Esophagus squamous epithelium (tissue), 5 donors: ENCODE results near the gene TMEM212. TPM values are rescaled to one million over a fixed set of nuclear protein-coding genes. Genes with fewer than 3 reads are reported as not detected.

ENCODE experiments used
- DNase-seq: peaks from one replicate; lab custom pipeline; 2025; lab: John Stamatoyannopoulos, UW
- H3K27ac ChIP-seq, 4 donors: fragments of 200-600 bp; sonication (generic); one replicate each; pipeline ENCODE4 v1.5.1; 2016 to 2019; ENCODE audit warnings: mild to moderate bottlenecking in 1 of 4
- H3K27me3 ChIP-seq, 4 donors: fragments of 200-600 bp; sonication (generic); 1 replicate in 3 of 4; 2 replicates in 1 of 4; pipeline versions ENCODE4 v1.5.1 to v1.6.0; 2017 to 2021; ENCODE audit warnings: antibody characterized with exemption in 1 of 4
- H3K36me3 ChIP-seq, 3 donors: fragments of 200-600 bp; sonication (generic); one replicate each; pipeline ENCODE4 v1.5.1; 2016 to 2019
- H3K4me1 ChIP-seq, 3 donors: fragments of 200-600 bp; sonication (generic); one replicate each; pipeline ENCODE4 v1.5.1; 2017 to 2019
- H3K4me3 ChIP-seq, 4 donors: fragments of 200-600 bp; sonication (generic); 1 replicate in 3 of 4; 2 replicates in 1 of 4; pipeline ENCODE4 v1.5.1; 2016 to 2019; ENCODE audit warnings: mild to moderate bottlenecking in 2 of 4, moderate library complexity in 1 of 4
- H3K9me3 ChIP-seq, 3 donors: fragments of 200-600 bp; sonication (generic); one replicate each; pipeline ENCODE4 v1.5.1; 2016 to 2019
- POLR2A ChIP-seq, 4 donors: fragments of 450-650 bp; IDR thresholded peaks; one replicate each; pipeline ENCODE4 v1.6.1; 2017; ENCODE audit warnings: antibody characterized with exemption in 4 of 4, mild to moderate bottlenecking in 4 of 4, moderate library complexity in 3 of 4
- WGBS, 2 donors: methylation state at CpG; one replicate each; pipeline ENCODE4 v1.1.5; 2018; 5-methylcytosine and 5-hydroxymethylcytosine counted together
- intact Hi-C: fragments of 100-400 bp; cut with DNase I; formaldehyde crosslinking; loops from one replicate; pipeline ENCODE4 v1.15.0; 2022
- total RNA-seq, 4 donors: library from RNA; depleted of rRNA; stranded (reverse); fragments of >200 nt; gene quantifications; one replicate each; pipeline ENCODE4 v1.1.0, GENCODE V29; 2016
- TF ChIP-seq, protein P1 (sequence below), 6 experiments: fragments of 450-650 bp in 4 of 6; fragments of 200-600 bp in 2 of 6; sonication (generic) in 2 of 6; IDR thresholded peaks; one replicate each; pipeline ENCODE4 v1.5.1; 2016 to 2019; ENCODE audit warnings: antibody characterized with exemption in 6 of 6, mild to moderate bottlenecking in 4 of 6, moderate library complexity in 4 of 6
- donor health status: DM: yes; HTN: yes; CAD: no.

The TMEM212 gene
- total RNA-seq, 4 donors from 2014 or later, result not detected

DNA sequence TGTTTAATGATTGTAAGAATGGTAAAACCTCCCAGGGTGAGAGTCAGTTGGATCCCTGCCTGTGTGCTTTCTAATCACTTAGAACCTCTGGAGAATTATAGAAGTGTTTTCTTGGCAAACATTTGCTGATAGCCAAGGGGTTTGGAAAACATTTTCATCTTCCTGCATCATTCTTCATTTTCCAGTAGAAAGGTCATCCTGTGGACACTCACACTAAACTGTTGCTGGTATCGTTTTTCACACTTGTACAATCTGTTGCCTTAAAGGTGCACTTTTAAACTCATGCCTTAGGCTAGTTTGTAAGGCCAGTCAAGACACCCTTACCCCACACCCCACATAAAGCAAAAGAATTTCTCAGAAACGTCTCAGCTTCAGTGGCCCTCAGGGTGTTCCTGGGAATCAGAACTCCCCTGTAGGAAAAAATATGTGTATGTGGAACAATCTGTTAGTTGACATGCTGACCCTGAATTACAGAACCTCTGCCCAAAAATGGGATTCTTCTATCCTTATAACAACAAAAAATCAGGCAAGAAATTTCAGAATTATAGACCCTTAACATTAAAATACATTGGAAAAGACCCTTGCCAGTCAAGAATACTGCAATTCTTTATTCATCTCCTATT, 27.1 kb upstream of the TMEM212 start:
- WGBS, 2 donors, result 29 to 43% methylated on average over 2 of the region's 2 CpGs
- Histone ChIP-seq H3K4me3 (no peak overlapping the region), H3K36me3 (no peaks in the 10 kb centered on the region), H3K27me3 (no peaks in the 10 kb centered on the region), H3K27ac (no peak overlapping the region), H3K9me3 (no peaks in the 10 kb centered on the region), H3K4me1 (peaks cover 3 to 11% (median 3%) of the 10 kb centered on the region in 3 donors)
- DNase-seq, result no peak
- TF ChIP-seq, protein P1, sequence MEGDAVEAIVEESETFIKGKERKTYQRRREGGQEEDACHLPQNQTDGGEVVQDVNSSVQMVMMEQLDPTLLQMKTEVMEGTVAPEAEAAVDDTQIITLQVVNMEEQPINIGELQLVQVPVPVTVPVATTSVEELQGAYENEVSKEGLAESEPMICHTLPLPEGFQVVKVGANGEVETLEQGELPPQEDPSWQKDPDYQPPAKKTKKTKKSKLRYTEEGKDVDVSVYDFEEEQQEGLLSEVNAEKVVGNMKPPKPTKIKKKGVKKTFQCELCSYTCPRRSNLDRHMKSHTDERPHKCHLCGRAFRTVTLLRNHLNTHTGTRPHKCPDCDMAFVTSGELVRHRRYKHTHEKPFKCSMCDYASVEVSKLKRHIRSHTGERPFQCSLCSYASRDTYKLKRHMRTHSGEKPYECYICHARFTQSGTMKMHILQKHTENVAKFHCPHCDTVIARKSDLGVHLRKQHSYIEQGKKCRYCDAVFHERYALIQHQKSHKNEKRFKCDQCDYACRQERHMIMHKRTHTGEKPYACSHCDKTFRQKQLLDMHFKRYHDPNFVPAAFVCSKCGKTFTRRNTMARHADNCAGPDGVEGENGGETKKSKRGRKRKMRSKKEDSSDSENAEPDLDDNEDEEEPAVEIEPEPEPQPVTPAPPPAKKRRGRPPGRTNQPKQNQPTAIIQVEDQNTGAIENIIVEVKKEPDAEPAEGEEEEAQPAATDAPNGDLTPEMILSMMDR (IDR thresholded peaks at IDR 0.05), result no peak
- TF ChIP-seq POLR2A (IDR thresholded peaks at IDR 0.05), result no peak
- intact Hi-C loops, result no loop called here

DNA sequence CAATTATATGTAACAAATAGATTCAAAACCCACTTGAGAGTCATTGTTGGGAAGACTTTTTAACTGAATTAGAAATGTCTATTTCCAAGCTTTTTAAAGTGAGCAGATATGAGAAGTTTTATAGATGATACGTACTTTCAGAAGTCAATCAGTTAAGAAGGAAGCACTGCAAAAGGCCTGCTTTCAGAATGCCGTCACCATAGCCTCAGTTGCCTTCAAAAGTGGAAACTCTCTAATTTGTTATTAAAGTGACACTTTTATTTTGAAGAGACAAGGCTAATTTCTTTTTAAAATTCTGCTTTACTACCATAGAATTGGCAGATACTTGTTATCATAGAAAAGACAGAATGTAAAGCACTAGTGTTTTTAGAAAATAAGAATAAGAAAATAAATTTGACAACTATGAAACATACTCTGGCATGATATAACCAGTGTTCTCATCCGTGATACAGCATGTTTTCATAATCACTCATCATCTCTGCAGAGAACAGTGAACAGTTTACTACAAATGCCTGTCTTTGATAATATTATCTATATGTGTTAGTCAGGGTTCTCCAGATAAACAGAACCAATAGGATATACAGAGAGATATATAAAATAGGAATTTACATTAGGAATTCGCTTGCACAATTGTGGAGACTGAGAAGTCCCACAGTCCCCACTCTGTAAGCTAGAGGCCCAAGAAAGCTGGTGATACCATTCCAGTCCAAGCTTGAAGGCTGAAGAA, 25.9 kb upstream of the TMEM212 start:
- Histone ChIP-seq H3K27me3 (no peaks in the 10 kb centered on the region), H3K4me1 (no peaks in the 10 kb centered on the region), H3K4me3 (no peak overlapping the region), H3K9me3 (no peaks in the 10 kb centered on the region), H3K36me3 (no peaks in the 10 kb centered on the region), H3K27ac (no peak overlapping the region)
- intact Hi-C loops, result no loop called here
- no peak for DNase-seq
- WGBS, 2 donors, result 76 to 80% methylated on average over 4 of the region's 4 CpGs
- TF ChIP-seq, protein P1 (IDR thresholded peaks at IDR 0.05), result no peak
- TF ChIP-seq POLR2A (IDR thresholded peaks at IDR 0.05), result no peak

DNA sequence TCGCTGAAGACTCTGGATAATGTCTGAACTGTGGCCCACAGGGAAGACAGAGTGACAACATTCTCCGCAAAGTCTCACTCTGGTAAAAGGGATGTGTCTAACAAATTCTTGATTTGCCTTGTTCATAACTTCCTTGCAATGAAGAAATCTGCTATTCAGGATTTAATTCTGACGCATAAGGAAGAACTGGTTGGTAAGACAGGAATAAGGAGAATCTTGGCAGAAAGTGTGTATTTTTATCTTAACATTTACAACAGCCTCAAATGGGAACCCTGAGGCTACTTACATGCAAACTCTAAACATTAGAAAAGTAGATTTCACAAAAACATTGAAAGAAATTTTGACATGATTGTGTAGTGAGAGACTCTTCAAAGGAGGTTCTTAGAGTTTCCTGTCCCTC, 22.1 kb upstream of the TMEM212 start:
- H3K4me3 ChIP-seq, result no peak overlapping the region
- H3K4me1 ChIP-seq, result peaks cover 0 to 18% (median 5%) of the 10 kb centered on the region in 3 donors
- intact Hi-C loops, result loop anchor here (10.0 kb wide), 1 partner anchor 46 kb away; no protein-coding TSS in a partner anchor
- no peaks in the 10 kb centered on the region for H3K36me3 ChIP-seq
- TF ChIP-seq, protein P1 (IDR thresholded peaks at IDR 0.05), result no peak
- no peak for TF ChIP-seq POLR2A (IDR thresholded peaks at IDR 0.05)
- DNase-seq, result no peak
- no peak overlapping the region for H3K27ac ChIP-seq
- 83 to 90% methylated on average over 3 of the region's 3 CpGs for WGBS, 2 donors
- no peaks in the 10 kb centered on the region for H3K27me3 ChIP-seq
- H3K9me3 ChIP-seq, result no peaks in the 10 kb centered on the region

DNA sequence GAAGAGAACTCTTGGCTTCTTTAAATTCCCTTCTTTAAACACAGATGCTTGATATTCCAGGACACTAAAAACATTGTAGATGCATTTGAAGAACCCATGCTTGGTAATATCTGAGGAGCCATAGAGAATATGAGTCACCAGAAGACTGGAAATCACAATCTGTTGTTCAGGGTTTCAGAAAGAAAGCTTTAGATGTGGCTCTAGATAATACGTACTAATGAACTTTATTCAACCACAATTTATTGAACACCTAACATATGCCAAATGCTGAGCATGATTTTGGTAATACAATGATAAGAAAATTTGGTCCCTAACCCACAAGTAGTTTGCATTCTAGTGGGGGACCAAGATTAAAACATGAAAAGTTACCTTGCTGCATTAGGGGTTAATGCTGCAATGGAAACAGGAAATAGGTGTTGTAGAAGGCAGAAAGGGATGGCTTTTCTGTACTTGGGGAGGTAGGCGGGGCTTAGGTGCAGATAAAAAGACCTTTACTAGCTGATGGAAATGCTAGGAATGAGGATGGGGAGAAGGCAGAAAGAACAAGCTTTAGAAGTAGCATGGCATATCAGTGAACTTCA, 21.3 kb upstream of the TMEM212 start:
- Histone ChIP-seq H3K9me3 (no peaks in the 10 kb centered on the region), H3K4me1 (peaks cover 0 to 18% (median 5%) of the 10 kb centered on the region in 3 donors), H3K27ac (no peak overlapping the region), H3K36me3 (no peaks in the 10 kb centered on the region), H3K27me3 (no peaks in the 10 kb centered on the region), H3K4me3 (no peak overlapping the region)
- 66 to 89% methylated on average over 2 of the region's 2 CpGs for WGBS, 2 donors
- TF ChIP-seq, protein P1 (IDR thresholded peaks at IDR 0.05), result no peak
- TF ChIP-seq POLR2A (IDR thresholded peaks at IDR 0.05), result no peak
- intact Hi-C loops, result loop anchor here (10.0 kb wide), 1 partner anchor 47 kb away; no protein-coding TSS in a partner anchor
- DNase-seq, result no peak
